ENCODE results near the gene NUP210.

The NUP210 gene

DNA sequence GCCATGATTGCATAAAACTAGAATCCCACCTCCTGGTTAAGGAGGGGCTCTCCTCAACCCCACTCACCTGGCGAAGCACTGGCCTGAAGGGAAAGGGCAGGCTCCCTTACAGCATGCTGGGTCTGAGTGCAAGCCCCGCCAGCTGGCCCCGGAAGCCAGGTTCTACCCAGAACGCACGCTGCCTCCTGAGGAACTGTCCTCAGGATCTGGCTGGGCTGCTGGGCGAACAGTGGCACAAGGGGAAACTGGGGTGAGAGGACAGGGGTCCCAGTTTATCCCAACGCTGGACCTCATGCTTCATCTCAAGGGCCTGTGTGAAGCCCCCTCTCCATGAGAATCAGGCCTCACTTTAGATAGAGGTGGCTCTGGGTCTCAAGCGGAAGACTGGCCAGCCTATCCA lies 47.5 kb downstream of the NUP210 start:
- no peak for DNase-seq

DNA sequence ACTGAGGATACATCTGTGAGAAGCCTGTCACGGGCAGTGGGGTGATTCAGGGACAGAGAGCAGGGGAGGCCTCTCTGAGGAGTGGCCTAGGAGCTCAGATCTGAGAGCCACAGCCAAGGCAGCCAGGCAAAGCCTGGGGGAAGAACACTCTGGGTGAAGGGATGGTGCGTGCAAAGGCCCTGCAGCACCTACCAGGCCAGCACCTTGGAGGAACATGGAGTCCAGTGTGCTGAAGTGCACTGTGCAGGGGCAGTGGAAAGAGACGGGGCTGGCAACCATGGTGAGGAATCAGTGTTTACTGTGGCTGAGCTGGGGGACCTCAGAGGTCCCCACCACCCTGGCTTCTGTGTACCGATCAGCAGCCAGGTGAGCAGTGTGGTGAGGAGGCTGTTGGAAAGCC lies 48.0 kb downstream of the NUP210 start:
- no peak for DNase-seq

- DNase-seq, result no peak
Observed at GRCh38 chr3:13371100-13372075, 48.7 kb downstream of the NUP210 start.

GRCh38 chr3:13370609-13371008 lies 49.5 kb downstream of the NUP210 start:
- no peak for DNase-seq

DNA sequence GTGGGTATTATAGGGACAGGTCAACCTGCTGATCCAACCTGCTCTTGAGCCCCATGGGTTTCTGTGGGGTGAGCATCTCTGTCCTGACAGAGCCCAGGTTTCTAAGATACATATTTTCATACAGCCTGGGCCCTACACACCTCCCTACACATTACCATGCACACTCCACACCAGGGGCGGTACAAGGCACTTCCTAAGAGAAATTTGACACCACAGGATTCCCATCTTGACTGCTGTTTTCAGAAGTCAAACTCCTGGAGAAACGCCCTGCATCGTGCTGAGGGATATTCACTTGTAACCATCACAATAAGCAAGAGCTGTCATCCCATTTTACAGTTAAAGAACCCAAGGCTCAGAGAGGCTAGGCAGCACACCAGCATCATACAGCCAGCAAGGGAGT lies 50.1 kb downstream of the NUP210 start:
- DNase-seq, result no peak

DNA sequence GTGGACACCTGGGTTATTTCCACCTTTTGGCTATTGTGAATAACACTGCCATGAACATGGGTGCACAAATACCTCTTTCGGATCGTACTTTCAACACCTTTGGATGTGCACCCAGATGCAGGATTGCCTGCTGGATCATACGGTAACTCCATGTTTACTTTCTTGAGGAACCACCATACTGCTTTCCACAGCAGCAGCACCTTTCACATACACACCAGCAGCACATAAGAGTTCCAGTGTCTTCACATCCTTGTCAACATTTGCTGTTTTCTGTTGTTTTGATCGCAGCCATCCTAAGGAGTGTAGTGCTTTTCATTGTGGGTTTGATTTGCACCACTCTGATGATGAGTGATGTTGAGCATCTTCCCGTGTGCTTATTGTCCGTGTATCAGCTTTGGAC lies 51.3 kb downstream of the NUP210 start:
- DNase-seq, result no peak

DNA sequence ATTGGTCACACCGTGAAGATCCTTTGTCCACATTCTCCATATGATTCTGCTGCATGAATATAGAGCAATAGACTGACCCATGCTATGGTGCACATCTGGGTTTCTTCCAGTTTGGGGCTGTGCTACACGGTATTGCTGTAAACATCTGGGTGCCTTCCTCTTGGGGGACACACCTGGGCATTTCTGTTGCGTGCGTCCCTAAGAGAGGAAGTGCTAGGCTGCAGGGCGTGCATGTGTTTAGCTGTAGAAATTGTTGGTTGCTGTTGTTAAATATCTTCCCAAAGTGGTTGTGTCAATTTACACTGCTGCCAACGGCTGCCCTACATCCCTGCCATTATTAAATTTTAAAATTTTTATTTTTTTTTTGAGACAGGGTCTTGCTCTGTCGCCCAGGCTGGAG lies 52.4 kb downstream of the NUP210 start:
- DNase-seq, result no peak

GRCh38 chr3:13365390-13366379 lies 54.4 kb downstream of the NUP210 start:
- no peak for DNase-seq

DNA sequence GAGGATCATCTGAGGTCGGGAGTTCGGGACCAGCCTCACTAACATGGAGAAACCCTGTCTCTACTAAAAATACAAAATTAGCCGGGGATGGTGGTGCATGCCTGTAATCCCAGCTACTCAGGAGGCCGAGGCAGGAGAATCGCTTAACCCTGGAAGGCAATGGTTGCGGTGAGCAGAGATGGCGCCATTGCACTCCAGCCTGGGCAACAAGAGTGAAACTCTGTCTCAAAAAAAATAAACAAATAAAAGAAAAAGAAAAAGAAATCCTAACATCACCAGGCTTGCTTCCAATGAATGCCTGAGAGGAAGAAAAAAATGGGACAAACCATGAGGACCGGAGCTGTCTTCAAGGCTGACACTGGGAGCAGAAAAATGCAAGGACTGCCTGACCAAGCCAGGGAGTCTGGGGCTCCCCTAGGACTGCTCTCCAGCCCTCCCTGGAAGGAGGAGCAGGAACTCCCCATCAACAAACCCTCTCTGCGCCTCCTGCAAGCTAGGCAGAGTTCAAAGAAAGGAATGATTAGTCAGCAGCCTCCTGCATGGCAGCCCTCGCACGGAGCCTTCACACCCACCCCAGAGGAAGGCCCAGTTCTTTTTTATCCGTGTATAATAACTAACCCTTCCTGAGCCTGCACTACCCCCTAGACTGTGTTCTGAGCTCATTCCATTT lies 55.4 kb downstream of the NUP210 start:
- DNase-seq, result no peak

- DNase-seq, result no peak
Observed at GRCh38 chr3:13362551-13362950, 57.6 kb downstream of the NUP210 start.

- no peak for DNase-seq
Observed at GRCh38 chr3:13359916-13360315, 60.2 kb downstream of the NUP210 start.

DNA sequence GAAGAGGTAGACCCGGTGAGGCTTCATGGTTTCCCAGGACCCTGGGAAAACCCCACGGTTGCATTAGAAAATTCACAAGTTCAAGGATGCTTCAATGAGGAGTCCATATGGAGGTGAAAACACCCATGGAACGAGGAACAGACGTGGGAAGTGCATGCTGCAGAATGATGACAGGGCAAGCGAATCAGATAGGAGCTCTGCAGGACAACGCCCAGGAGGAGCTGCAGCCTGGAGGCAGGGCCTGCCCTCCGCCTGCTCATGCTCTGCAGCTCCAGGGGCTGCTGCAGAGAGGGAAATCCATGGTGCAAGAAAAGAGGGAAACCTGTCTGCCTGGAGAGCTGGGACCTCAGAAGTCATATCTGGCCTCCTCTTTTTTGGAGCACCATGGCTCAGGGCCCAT lies 61.5 kb downstream of the NUP210 start:
- DNase-seq, result no peak

GRCh38 chr3:13358051-13358450 lies 62.1 kb downstream of the NUP210 start:
- no peak for DNase-seq

- DNase-seq, result no peak
Observed at GRCh38 chr3:13357074-13357473, 63.0 kb downstream of the NUP210 start.

GRCh38 chr3:13353936-13354542 lies 66.1 kb downstream of the NUP210 start:
- no peak for DNase-seq

DNA sequence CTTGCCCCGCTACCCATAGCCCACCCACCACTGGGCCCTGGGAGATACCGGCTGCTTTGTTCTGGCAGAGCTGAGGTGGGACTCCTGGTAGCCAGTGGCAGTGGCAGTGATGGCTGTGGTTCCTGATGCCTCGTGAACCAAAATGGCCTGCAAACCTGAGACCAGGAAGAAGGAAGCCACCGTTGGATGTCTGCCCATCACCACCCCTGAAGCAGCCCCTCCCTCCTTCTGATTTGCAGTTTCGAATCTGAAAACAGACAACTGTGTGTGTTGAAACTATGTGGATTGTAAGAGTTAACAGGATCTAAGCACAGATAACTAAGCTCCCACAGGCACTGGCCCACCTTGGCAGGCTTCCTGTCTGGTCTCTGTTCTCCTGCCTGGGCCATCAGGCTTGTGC lies 66.6 kb downstream of the NUP210 start:
- DNase-seq, result no peak

DNA sequence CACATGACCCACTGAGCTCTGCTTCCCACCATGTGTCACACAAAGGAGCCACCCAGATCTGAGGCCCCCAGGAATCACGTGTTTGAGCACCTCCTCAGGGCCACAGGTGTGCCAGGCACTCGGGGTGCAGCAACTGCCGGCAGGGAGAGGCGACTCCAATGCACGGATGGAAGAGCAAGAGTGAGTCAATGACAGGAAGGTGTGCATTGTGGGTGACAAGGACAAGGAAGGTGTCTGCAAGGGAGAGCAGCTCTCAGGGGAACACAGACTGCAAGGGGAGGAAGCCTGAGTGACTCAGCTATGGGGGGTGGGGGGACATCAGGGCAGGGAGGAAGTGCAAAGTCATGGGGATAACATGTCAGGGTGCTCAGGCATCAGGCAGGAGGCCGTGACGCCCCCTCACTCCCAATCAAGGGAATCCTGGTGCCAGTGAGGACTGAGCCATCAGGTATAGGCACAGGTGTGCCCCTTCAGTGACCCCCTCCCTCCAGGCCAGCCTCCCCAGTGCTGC lies 67.4 kb downstream of the NUP210 start:
- no peak for DNase-seq

- no peak for DNase-seq
Observed at GRCh38 chr3:13349823-13350222, 70.3 kb downstream of the NUP210 start.

DNA sequence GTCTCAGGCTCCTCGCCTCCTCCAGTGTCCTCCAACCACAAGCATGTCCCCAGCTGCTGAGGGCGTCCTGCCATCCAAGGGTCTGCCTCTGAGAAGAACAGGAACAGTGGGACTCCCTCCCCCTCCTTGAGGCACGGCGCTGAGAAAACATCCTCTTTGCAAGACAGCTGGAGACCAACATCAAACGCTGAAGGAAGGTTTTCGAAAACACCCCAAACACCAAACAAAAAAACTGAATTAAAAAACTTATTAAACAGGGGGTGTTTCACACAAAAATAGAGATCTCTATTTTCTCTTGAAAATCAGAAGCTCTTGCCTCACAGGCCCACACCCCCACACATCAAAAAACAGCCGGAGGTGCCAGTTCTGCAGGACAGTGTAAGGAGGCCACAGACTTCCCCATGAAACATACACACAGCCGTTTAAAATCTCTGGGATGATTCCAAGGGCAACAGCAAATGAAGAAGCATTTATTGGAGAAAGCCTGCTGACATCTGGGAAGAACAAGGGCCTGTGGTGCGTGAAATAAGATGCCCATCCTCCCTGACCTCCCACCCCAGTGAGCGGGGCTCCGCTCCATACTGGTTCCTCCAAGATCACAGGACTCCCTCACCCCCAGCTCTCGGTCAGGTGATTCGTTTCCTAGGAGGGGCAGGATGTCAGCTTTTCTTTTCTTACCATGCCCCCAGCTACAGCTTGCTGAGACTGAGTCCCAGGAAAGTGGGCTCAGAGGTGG lies 71.3 kb downstream of the NUP210 start:
- no peak for DNase-seq

GRCh38 chr3:13348100-13348499 lies 72.0 kb downstream of the NUP210 start:
- no peak for DNase-seq

DNA sequence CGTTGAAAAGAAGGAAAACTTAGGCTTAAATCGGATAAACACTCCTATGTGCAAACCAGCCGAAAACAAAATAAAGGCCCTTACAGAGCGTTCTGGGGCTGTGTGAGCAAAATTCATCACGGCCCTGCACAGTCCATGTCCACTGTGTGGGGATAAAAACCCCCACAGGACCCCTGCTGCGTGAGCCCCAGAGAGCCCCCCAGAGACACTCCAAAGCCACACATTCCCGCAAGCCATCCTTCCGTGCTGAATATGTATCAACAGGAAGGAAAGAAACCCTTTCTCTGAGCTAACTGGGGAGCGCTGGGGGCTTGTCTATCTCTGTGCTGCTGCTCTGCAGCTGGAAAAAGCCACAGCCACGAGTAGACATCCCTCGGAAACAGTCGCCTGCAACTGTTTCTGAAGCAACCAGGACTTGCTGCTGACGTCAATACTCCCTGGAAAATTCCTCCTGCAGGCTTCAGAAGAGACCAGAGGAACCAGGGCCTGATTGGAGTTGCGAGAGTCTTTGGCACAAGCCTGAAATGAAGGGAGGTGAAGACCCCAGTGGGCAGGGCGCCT lies 72.7 kb downstream of the NUP210 start:
- DNase-seq, result no peak

Measured in NCI-H446 (cell line).